ENCODE measurements around the gene MED12.
"Not testable (repeated sequence)": the region's sequence is repeated elsewhere in the genome, so short reads cannot be mapped to it uniquely, and the experiment has no call there.

MED12 gene

DNA sequence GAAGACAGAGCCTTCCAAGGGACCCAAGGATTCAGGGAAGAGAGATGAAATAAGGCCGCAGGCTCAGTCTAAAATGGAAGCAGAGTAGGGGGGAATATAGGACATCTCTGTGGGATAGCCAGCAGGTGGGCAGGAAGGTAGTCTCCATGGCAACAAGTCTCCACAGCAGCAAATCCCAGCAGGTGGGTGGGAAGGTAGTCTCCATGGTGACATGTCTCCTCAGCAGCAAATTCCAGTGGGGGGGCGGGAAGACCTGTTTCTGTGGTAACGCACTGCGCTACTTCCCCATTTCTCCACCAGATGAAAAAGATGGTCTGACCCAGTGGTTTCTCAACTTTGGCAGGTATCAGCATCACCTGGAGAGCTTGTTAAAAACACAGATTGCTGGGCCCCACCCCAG lies 44.6 kb downstream of the MED12 start:
- DNase-seq (ENCODE audit: low read depth in 2 of 2), result no peak

- DNase-seq (ENCODE audit: low read depth in 2 of 2), result no peak
These were observed 45.7 kb downstream of the MED12 start for GRCh38 chrX:71164071-71164470.

DNA sequence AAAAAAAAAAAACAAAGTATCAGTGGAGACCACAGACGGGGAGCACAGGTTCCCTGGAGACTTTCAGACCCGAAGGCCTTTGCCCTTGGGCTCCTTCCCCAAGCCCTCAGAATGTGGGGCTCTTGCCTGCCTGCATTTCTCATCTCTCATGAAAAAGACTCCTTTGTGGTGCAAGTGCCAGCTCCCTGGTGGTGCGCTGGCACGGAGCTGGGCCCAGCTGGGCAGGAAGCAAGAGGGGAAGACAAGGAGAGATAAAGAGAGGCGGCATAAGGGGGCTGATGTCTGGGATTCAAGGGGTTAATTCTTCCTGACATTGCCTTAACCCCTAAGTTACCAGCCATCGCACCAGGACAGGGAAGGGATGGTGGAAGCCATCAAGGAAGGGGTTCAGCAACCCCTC lies 48.1 kb downstream of the MED12 start:
- no peak for DNase-seq (ENCODE audit: low read depth in 2 of 2)

DNA sequence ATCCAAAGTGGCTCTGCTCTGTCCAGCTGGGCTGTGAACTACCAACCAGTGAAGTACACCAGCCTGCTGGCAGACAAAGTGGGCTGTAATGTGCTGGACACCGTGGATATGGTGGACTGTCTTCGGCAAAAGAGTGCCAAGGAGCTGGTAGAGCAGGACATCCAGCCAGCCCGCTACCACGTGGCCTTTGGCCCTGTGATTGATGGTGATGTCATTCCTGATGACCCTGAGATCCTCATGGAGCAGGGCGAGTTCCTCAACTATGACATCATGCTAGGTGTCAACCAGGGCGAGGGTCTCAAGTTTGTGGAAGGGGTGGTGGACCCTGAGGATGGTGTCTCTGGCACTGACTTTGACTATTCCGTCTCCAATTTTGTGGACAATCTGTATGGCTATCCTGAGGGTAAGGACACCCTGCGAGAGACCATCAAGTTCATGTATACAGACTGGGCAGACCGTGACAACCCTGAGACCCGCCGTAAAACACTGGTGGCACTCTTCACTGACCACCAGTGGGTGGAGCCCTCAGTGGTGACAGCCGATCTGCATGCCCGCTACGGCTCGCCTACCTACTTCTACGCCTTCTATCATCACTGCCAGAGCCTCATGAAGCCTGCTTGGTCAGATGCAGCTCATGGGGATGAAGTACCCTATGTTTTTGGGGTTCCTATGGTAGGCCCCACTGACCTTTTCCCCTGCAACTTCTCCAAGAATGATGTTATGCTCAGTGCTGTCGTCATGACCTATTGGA lies 48.8 kb downstream of the MED12 start:
- no peak for DNase-seq (ENCODE audit: low read depth in 2 of 2)

GRCh38 chrX:71168134-71168533 lies 49.7 kb downstream of the MED12 start:
- DNase-seq (ENCODE audit: low read depth in 2 of 2), result no peak

- no peak for DNase-seq (ENCODE audit: low read depth in 2 of 2)
These were observed 51.2 kb downstream of the MED12 start for GRCh38 chrX:71169586-71169985.

DNA sequence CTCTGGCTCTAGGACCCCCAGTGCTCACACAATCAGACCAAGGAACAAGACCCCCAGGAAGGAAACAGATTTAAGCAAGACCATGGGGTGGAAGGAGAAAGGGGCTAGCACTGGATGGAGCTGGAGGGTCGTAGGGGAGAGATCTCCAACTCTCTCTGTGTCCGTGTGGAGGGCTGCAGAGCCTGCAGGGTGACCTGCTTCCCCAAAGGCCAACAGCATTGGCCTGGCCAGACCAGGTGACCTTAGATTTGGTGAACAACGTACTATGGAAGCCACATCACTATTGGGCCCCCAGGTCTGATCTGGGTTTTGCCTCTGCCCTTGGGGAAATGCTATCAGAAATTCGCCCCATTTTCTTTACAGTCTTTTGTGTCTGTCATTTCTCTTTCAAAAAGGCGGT lies 52.3 kb downstream of the MED12 start:
- no peak for DNase-seq (ENCODE audit: low read depth in 2 of 2)

GRCh38 chrX:71171110-71171801 lies 52.9 kb downstream of the MED12 start:
- DNase-seq (ENCODE audit: low read depth in 2 of 2), result no peak

GRCh38 chrX:71173440-71173839 lies 55.0 kb downstream of the MED12 start:
- DNase-seq (ENCODE audit: low read depth in 2 of 2), result no peak

- DNase-seq (ENCODE audit: low read depth in 2 of 2), result no peak
These were observed 56.4 kb downstream of the MED12 start for GRCh38 chrX:71174795-71175194.

- no peak for DNase-seq (ENCODE audit: low read depth in 2 of 2)
These were observed 57.1 kb downstream of the MED12 start for GRCh38 chrX:71175531-71175930.

DNA sequence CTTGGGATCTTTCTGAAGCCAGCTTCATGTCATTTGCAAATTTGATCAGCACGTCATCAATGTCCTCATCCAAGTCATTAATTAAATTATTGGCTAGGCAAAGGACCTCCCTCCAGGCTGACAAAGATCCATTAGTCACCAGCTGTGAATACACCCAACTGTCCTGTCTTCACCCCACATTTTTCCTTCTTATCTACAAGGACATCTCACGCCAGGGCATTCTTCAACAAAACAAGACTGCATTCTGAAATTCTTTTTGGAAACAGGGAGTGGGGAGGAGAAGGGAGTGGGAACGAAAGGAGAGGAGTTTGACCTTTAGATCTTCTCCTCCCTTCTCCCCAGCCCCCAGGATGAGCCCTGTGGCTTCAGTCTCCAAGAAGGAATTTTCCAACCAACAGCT lies 58.9 kb downstream of the MED12 start:
- DNase-seq (ENCODE audit: low read depth in 2 of 2), result no peak

DNA sequence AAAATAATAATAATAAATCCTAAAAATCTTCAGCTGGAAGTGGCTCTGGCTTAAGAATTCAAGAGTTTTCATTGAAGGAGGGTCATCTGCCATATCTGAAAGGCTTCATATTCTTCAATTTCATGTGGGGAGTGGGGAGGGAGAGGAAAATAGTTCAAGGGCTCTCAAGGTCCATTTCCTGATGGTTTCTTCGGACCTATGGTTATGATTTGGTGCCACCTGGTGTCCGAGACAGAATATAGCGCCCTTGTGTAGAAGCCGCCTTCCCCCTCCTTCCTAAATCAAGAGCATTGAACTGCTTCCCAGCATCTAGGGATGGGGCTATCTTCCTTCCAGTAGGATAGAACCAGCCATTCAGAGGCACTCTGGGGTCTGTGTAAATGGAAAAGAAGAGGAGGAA lies 60.5 kb downstream of the MED12 start:
- peak; percentile 18 to 20 for DNase-seq (ENCODE audit: low read depth in 2 of 2)

DNA sequence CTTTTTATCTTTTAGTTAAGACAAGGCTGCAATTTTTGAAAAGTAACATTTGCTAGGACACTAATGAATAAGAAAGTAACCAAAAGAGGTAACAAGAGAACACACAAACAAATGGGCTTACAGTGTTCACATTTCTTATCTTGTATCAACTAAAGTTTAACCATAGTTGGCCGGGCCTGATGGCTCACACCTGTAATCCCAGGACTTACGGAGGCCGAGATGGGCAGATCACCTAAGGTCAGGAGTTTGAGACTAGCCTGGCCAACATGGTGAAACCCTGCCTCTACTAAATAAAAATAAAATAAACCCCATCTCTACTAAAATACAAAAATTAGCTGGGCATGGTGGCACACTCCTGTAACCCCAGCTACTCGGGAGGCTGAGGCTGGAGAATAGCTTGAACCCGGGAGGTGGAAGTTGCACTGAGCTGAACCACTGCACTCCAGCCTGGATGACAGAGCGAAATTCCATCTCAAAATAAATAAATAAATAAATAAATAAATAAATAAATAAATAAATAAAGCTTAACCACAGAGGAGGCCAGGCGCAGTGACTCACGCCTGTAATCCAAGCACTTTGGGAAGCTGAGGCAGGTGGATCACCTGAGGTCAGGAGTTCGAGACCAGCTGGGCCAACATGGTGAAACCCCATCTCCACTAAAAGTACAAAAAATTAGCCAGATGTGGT lies 62.3 kb downstream of the MED12 start:
- not testable (repeated sequence) for DNase-seq (ENCODE audit: low read depth in 2 of 2)

GRCh38 chrX:71181558-71181909 lies 63.1 kb downstream of the MED12 start:
- DNase-seq (ENCODE audit: low read depth in 2 of 2), result no peak

DNA sequence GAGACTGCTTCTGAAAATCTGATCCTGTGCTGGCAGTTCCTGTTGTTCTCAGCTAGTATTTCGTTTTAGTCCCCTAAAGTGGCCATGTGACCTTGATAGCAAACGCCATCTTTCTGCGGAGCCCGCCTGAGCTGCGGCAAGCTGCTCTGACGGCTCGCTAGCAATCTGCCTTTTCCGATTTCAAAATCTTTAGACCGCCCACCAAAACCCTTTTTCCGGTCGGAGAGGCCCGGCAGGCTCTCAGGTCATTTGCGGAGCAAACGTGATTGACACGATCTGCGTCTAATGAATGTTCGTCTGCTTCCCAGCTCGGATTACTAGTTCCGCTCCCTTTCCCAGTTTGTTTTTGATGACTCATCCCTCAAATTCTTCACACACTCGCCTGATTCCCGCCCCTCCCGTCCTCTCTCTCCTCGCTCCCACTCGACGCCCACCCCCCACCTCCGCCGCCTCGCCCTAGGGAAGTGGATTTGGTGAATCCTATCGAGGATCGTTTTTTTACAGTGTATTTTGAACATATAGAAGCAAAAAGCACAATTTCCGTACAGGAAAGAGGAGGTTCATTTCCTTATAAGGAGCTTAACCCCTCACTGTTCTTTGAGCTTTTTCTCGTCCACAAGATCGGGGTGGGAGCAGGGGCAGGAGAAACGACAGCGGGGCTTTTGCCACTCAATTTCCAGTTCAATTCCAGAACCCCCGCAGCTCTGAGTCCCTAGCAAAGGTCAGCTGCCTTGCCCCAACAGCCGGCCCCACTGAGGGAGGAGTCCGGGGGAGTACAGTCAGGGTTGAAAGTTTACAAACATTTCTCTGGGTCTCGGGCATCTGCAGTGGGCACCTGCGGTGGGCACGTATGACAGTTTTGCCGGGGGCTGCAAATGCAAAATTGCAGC lies 63.8 kb downstream of the MED12 start:
- peak; percentile 94 for DNase-seq (ENCODE audit: low read depth in 2 of 2)

DNA sequence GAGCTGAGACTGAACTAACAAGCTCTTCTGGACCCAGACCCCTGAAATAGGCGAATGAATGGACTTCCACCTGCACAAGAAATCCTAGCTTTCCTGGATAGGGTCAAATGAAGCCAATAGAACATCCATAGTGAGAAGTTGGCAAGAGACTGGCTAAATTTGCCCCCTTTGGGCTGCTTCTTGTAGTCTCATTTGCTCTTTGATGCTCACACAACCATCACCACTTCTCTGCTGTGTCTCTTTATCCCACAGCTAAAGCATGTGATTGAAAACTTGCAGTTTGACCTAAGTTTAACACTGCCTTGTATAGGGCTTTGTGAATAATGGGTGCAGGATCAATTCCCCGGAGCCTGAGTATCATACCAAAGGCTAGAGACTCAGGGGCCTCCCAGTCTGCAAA lies 64.5 kb downstream of the MED12 start:
- DNase-seq (ENCODE audit: low read depth in 2 of 2), result no peak

- no peak for DNase-seq (ENCODE audit: low read depth in 2 of 2)
These were observed 64.9 kb downstream of the MED12 start for GRCh38 chrX:71183341-71183740.

DNA sequence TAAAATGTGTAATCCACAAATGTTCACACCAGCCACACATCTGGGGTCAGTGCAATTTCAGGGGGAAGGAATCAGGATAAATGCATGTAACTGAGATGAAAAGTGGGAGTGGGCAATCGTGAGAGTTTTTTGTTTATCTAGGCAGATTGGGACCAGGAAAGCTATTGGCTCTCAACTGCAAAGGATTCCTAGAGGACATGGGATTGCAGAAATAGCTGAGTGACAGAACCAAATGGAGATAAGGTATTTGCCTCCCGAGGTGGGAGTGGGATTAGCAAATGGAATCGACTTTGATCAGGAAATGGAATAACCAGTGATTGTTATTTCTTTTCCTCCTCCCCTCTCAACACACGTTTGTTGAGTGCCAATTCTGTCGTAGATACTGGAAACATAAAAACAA lies 65.7 kb downstream of the MED12 start:
- DNase-seq (ENCODE audit: low read depth in 2 of 2), result no peak

GRCh38 chrX:71184803-71185495 lies 66.6 kb downstream of the MED12 start:
- DNase-seq (ENCODE audit: low read depth in 2 of 2), result no peak

DNA sequence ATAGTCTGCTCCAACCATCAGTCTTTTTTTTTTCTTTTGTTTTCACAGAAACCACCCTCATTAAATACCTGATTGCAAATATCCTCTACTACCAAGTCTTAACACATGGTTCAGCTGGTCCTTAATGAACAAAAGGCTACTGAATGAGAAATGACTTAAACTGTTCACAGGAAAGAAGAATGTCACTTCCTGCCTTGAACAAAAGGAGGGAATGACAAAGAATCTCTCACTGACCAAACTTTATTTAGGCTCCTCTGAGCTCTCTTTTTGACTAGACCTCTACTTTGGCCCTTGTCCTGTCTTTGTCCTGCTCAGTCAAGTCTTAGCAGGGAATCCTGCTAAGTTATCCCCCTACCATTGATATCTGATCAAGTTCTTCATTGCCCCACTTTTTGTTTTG lies 72.9 kb downstream of the MED12 start:
- no peak for DNase-seq (ENCODE audit: low read depth in 2 of 2)
